AG04450 (cell line): ENCODE data around the gene FAM53B. TPM values are rescaled to one million over a fixed set of nuclear protein-coding genes. Genes with fewer than 3 reads are reported as not detected.

ENCODE experiments used
- CTCF ChIA-PET: fragments of 300-600, 350-600 bp; formaldehyde crosslinking; extraction: SDS; loops from one replicate; lab custom pipeline; 2022; ENCODE audit warnings: antibody characterized with exemption, inconsistent platforms; lab: Charles Lee
- POLR2A ChIA-PET: fragments of 350-600 bp; formaldehyde crosslinking; extraction: SDS; loops from one replicate; lab custom pipeline; 2021; ENCODE audit warnings: antibody characterized with exemption, inconsistent platforms; lab: Yijun Ruan, JAX
- DNase-seq: peaks from one replicate; pipeline ENCODE4 v3.0.0-alpha.2; 2011; ENCODE audit warnings: low read depth, low spot score
- H3K27ac ChIP-seq: one replicate; pipeline ENCODE4 v1.5.1; 2012; ENCODE audit warnings: low read depth, low read length, control low read depth
- H3K27me3 ChIP-seq: one replicate; pipeline ENCODE4 v1.6.0; 2012; ENCODE audit warnings: low read length; ENCODE audit not compliant: control insufficient read depth, insufficient read depth
- H3K4me3 ChIP-seq: 2 replicates; pipeline ENCODE4 v1.5.1; 2011; ENCODE audit warnings: mild to moderate bottlenecking, low read depth, low read length, control low read depth
- H3K9me3 ChIP-seq: 2 replicates; pipeline ENCODE4 v1.5.1; 2012; ENCODE audit warnings: low read length; ENCODE audit not compliant: control insufficient read depth, insufficient read depth
- CTCF ChIP-seq: IDR thresholded peaks from 2 replicates; pipeline ENCODE4 v1.5.1; 2011; ENCODE audit warnings: low read depth, low read length, control low read depth, inconsistent platforms
- polyA plus RNA-seq: library from polyadenylated mRNA; depleted of rRNA; stranded (reverse); fragments of >200 nt; gene quantifications from 2 replicates; pipeline ENCODE4 v1.2.3, GENCODE V29; 2011

Gene FAM53B
- polyA plus RNA-seq, 1 experiment = 4.1 TPM

GRCh38 chr10:124652701-124653100 lies 91.5 kb downstream of the FAM53B start:
- CTCF ChIA-PET = interaction anchor here (0.6 kb wide), 1 partner anchor 20 kb away, joined by 3 read pairs; no protein-coding TSS in a partner anchor
- DNase-seq = no peak
- H3K4me3 ChIP-seq = no peak overlapping the region
- H3K27me3 ChIP-seq = no peaks in the 10 kb centered on the region
- H3K27ac ChIP-seq = no peak overlapping the region
- no peak for TF ChIP-seq CTCF
- H3K9me3 ChIP-seq = no peaks in the 10 kb centered on the region
- POLR2A ChIA-PET = interaction anchor here (1.1 kb wide), 1 partner anchor 22 kb away, joined by 4 read pairs; no protein-coding TSS in a partner anchor

- no peak for TF ChIP-seq CTCF
- no peak for DNase-seq
Observed at GRCh38 chr10:124652200-124652599, 92.0 kb downstream of the FAM53B start.

GRCh38 chr10:124651402-124651891 lies 92.7 kb downstream of the FAM53B start:
- H3K4me3 ChIP-seq = no peak overlapping the region
- H3K9me3 ChIP-seq = no peaks in the 10 kb centered on the region
- CTCF ChIA-PET = no interaction called here
- TF ChIP-seq CTCF = no peak
- POLR2A ChIA-PET = no interaction called here
- no peaks in the 10 kb centered on the region for H3K27me3 ChIP-seq
- H3K27ac ChIP-seq = no peak overlapping the region
- no peak for DNase-seq

More at GRCh38 chr10:124652200-124652599, 92.0 kb downstream of the FAM53B start:
- no peaks in the 10 kb centered on the region for H3K27me3 ChIP-seq
- POLR2A ChIA-PET = interaction anchor here (1.1 kb wide), 1 partner anchor 22 kb away, joined by 4 read pairs; no protein-coding TSS in a partner anchor
- no peaks in the 10 kb centered on the region for H3K9me3 ChIP-seq
- H3K27ac ChIP-seq = no peak overlapping the region
- CTCF ChIA-PET = no interaction called here
- no peak overlapping the region for H3K4me3 ChIP-seq

- no peak overlapping the region for H3K4me3 ChIP-seq
- POLR2A ChIA-PET = no interaction called here
- no peaks in the 10 kb centered on the region for H3K9me3 ChIP-seq
- no peak overlapping the region for H3K27ac ChIP-seq
- no peak for DNase-seq
- H3K27me3 ChIP-seq = no peaks in the 10 kb centered on the region
- CTCF ChIA-PET = no interaction called here
- no peak for TF ChIP-seq CTCF
Observed at GRCh38 chr10:124650820-124651401, 93.3 kb downstream of the FAM53B start.

- Histone ChIP-seq H3K4me3 (no peak overlapping the region), H3K9me3 (no peaks in the 10 kb centered on the region), H3K27me3 (no peaks in the 10 kb centered on the region), H3K27ac (no peak overlapping the region)
- CTCF ChIA-PET = no interaction called here
- POLR2A ChIA-PET = no interaction called here
- no peak for DNase-seq
- no peak for TF ChIP-seq CTCF
Observed at GRCh38 chr10:124650263-124650662, 93.9 kb downstream of the FAM53B start.
